SK-N-MC (cell line): ENCODE data around the gene GMCL2.
A peak's percentile ranks its signal among the peaks of the same experiment; 100 is the strongest.
"Not testable (repeated sequence)": the region's sequence is repeated elsewhere in the genome, so short reads cannot be mapped to it uniquely, and the experiment has no call there.

Source experiments
- DNase-seq: peaks from one replicate; pipeline ENCODE4 v3.0.0-alpha.2; 2011; ENCODE audit warnings: low read depth, low spot score
- H3K27ac ChIP-seq: fragments of 200-600 bp; sonication (generic); 2 replicates; pipeline ENCODE4 v1.5.1; 2016; ENCODE audit warnings: mixed run types
- H3K36me3 ChIP-seq: fragments of 200-600 bp; sonication (generic); 2 replicates; pipeline ENCODE4 v1.6.1; 2017; ENCODE audit warnings: antibody characterized with exemption, low read length, mixed read lengths; ENCODE audit not compliant: insufficient read depth
- H3K4me3 ChIP-seq: fragments of 200-600 bp; sonication (generic); 2 replicates; pipeline ENCODE4 v1.5.1; 2016
- H3K9ac ChIP-seq: fragments of 200-600 bp; sonication (generic); 2 replicates; pipeline ENCODE4 v1.8.0; 2017; ENCODE audit warnings: mixed run types, mixed read lengths; ENCODE audit not compliant: insufficient read length
- H3K9me3 ChIP-seq: fragments of 200-600 bp; sonication (generic); 2 replicates; pipeline ENCODE4 v1.6.1; 2017; ENCODE audit warnings: low read depth, mild to moderate bottlenecking, antibody characterized with exemption, low read length, moderate library complexity, mixed read lengths
- EZH2 ChIP-seq: fragments of 200-600 bp; sonication (generic); IDR thresholded peaks from one replicate; pipeline ENCODE4 v1.6.1; 2017; ENCODE audit warnings: antibody characterized with exemption
- FOXP2 ChIP-seq: optimal IDR thresholded peaks from 2 replicates; pipeline ENCODE3; 2011; ENCODE audit warnings: mild to moderate bottlenecking, moderate library complexity; ENCODE audit not compliant: insufficient read depth; ENCODE audit errors: extremely low read length, control extremely low read depth
- POLR2AphosphoS5 ChIP-seq: IDR thresholded peaks from 2 replicates; pipeline ENCODE4 v1.6.1; 2012; ENCODE audit warnings: mild to moderate bottlenecking, low read depth, low read length, borderline replicate concordance

GMCL2 gene

GRCh38 chr5:178232124-178232919, 45.2 kb upstream of the GMCL2 start, which contains the start of gene PHYKPL:
Gene PHYKPL, minus strand, starts transcription at chr5:178232802. Its CDS starts 252 bp downstream, at chr5:178232550.
- Histone ChIP-seq H3K9ac (peak within 1 kb of the TSS; percentile 90), H3K27ac (peak within 1 kb of the TSS; percentile 74), H3K4me3 (peak within 1 kb of the TSS; percentile 98), H3K9me3 (no peaks in the 10 kb centered on the region), H3K36me3 (peaks cover 39% of the 10 kb centered on the region)
- TF ChIP-seq FOXP2 (peak; percentile 81), POLR2AphosphoS5 (peak; percentile 61), EZH2 (no peak)
- DNase-seq = no peak

GRCh38 chr5:178231539-178232123, 44.5 kb upstream of the GMCL2 start:
- H3K36me3 ChIP-seq = peaks cover 44% of the 10 kb centered on the region
- peak overlapping the region; percentile 74 for H3K27ac ChIP-seq
- no peak for DNase-seq
- peak overlapping the region; percentile 98 for H3K4me3 ChIP-seq
- TF ChIP-seq POLR2AphosphoS5 = no peak
- no peak for TF ChIP-seq EZH2
- no peak for TF ChIP-seq FOXP2
- peak overlapping the region; percentile 90 for H3K9ac ChIP-seq
- no peaks in the 10 kb centered on the region for H3K9me3 ChIP-seq

- DNase-seq = no peak
- Histone ChIP-seq H3K9me3 (no peaks in the 10 kb centered on the region), H3K27ac (no peak overlapping the region), H3K9ac (peak overlapping the region; percentile 90), H3K4me3 (peak overlapping the region; percentile 98), H3K36me3 (peaks cover 44% of the 10 kb centered on the region)
- TF ChIP-seq EZH2 (no peak), POLR2AphosphoS5 (0 out of 2 replicates have a peak, but pooled peaks have one; percentile 26)
These were observed 43.8 kb upstream of the GMCL2 start for GRCh38 chr5:178230879-178231538.

DNA sequence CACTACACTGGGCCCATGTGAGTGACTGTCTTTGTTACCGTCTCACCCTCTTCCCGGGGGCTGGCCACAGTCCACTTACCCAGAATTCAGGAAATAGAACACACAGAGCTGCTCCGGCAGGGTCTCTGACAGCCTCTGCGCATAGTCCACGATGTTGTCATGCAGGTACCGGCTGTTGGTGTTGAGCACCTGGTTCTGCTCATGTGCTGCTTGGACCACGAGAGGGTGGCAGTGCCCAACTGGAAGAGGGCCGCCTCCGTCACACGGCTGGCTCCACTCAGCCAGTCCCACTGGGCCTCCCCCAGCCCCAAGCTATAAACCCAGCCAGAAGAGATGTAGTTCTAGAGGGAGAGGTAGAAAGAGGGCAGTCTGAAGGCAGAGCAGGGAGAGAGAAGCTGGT, 42.7 kb upstream of the GMCL2 start:
- H3K36me3 ChIP-seq = peaks cover 44% of the 10 kb centered on the region
- no peak overlapping the region for H3K27ac ChIP-seq
- H3K9ac ChIP-seq = no peak overlapping the region
- no peak overlapping the region for H3K4me3 ChIP-seq
- no peak for DNase-seq
- no peak for TF ChIP-seq EZH2
- TF ChIP-seq FOXP2 = no peak
- no peaks in the 10 kb centered on the region for H3K9me3 ChIP-seq

- not testable (repeated sequence) for H3K27ac ChIP-seq, H3K9me3 ChIP-seq, DNase-seq, H3K9ac ChIP-seq, H3K4me3 ChIP-seq
- peaks cover 44% of the 10 kb centered on the region for H3K36me3 ChIP-seq
These were observed 41.9 kb upstream of the GMCL2 start for GRCh38 chr5:178229111-178229510.

DNA sequence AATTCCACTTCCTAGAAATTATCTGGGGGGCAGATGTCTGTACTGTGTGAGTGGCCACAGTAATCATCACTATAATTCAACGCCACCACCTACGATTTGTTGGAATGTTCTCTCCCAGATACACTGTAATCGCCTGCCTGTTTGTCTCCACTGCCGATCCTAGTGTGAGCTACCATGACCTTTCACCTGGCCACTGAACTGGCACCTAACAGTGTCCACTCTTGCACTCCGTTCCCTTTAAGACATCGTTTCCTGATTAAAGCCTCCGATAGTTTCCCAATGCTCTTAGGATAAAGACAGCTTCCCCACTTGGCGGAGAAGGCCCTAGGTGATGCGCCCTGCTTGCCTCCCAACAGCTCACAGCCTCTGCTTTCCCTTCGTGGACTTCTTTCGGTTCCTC, 41.4 kb upstream of the GMCL2 start:
- TF ChIP-seq FOXP2 (no peak), POLR2AphosphoS5 (no peak), EZH2 (no peak)
- Histone ChIP-seq H3K9ac (no peak overlapping the region), H3K4me3 (no peak overlapping the region), H3K36me3 (peaks cover 44% of the 10 kb centered on the region), H3K9me3 (no peaks in the 10 kb centered on the region), H3K27ac (no peak overlapping the region)
- no peak for DNase-seq

DNA sequence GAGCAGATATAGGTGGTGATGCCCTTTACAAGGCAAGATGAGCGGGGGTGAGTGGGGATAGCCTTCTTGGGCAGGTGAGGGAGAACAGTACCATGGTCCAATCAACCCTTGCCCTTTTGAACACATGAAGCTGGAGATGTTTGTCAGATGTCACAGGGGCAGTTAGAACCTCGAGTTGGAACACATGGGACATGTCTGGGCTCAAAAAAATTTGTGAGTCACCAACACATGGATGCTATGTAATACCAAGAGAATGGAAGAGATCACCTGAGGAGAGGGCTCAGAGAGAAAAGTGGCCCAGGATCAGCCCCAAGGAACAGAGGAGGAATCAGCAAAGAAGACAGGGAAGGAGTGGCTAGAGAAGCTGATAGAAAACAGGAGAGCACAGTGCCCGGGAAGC, 40.8 kb upstream of the GMCL2 start:
- Histone ChIP-seq H3K4me3 (no peak overlapping the region), H3K27ac (no peak overlapping the region), H3K36me3 (peaks cover 44% of the 10 kb centered on the region), H3K9ac (no peak overlapping the region), H3K9me3 (no peaks in the 10 kb centered on the region)
- no peak for DNase-seq
- no peak for TF ChIP-seq POLR2AphosphoS5
- no peak for TF ChIP-seq FOXP2
- TF ChIP-seq EZH2 = no peak

DNA sequence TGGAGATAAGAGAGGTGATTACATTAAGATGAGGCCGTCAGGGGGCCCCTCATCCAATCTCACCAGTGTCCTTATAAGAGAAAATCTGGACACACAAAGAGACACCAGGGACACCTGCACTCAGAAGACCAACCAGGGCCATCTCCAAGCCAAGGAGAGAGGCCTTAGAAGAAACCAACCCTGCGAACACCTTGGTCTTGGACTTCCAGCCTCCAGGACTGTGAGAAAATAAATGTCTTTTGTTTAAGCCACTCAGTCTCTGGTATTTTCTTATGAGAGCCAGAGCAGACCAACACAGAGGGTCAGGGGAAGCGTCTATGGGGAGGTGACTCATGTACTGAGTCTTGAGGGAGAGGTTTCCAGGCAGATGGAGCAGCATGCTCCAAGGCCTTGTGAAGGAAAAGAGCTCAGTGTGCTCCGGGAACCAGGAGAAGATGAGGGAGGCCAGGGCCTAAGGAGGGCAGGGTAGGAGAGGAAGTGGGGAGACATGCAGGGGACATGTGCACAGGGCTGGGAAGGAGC, 40.0 kb upstream of the GMCL2 start:
- Histone ChIP-seq H3K27ac (no peak overlapping the region), H3K4me3 (no peak overlapping the region), H3K36me3 (peaks cover 44% of the 10 kb centered on the region), H3K9ac (no peak overlapping the region), H3K9me3 (no peaks in the 10 kb centered on the region)
- DNase-seq = no peak
- no peak for TF ChIP-seq POLR2AphosphoS5
- no peak for TF ChIP-seq EZH2
- no peak for TF ChIP-seq FOXP2
